ENCODE measurements around the gene CCDC194. TPM values are rescaled to one million over a fixed set of nuclear protein-coding genes. Genes with fewer than 3 reads are reported as not detected.
A peak's percentile ranks its signal among the peaks of the same experiment; 100 is the strongest.

CCDC194 gene
- total RNA-seq, 1 experiment from 2014 or later, result 0.37 TPM

GRCh38 chr19:17385878-17386611 is 8.0 kb downstream of the CCDC194 start:
- BruUV-seq (replicated peaks), result no TSS peak
- intact Hi-C loops (cut with micrococcal nuclease), result loop anchor here (1.0 kb wide), 2 partner anchors 40 to 93 kb away; no protein-coding TSS in a partner anchor
- CTCF ChIA-PET, result interaction anchor here (0.5 to 6.6 kb wide), 36 partner anchors 8 to 658 kb away, joined by 3 to 84 read pairs (median 4); partner anchors contain the start of genes BST2, CCDC194 and DDA1
- POLR2A ChIA-PET, result interaction anchor here (1.1 to 1.8 kb wide), 2 partner anchors 48 to 93 kb away, joined by 4 to 6 read pairs; no protein-coding TSS in a partner anchor
- Mint-ChIP-seq H3K27ac (ENCODE audit: low read depth, unreplicated experiment) (no peak overlapping the region), H3K36me3 (ENCODE audit: insufficient read depth, unreplicated experiment) (no peaks in the 10 kb centered on the region), H3K27me3 (ENCODE audit: insufficient read depth, unreplicated experiment) (no peaks in the 10 kb centered on the region), H3K4me1 (ENCODE audit: insufficient read depth, unreplicated experiment) (peaks cover 4% of the 10 kb centered on the region), H3K4me3 (ENCODE audit: unreplicated experiment) (no peak overlapping the region), H3K9me3 (ENCODE audit: unreplicated experiment) (no peaks in the 10 kb centered on the region)
- peak; percentile 94 for TF ChIP-seq CTCF (IDR thresholded peaks at IDR 0.05; ENCODE audit: unreplicated experiment)
- DNase-seq (ENCODE audit: unreplicated experiment), result peak; percentile 72

DNA sequence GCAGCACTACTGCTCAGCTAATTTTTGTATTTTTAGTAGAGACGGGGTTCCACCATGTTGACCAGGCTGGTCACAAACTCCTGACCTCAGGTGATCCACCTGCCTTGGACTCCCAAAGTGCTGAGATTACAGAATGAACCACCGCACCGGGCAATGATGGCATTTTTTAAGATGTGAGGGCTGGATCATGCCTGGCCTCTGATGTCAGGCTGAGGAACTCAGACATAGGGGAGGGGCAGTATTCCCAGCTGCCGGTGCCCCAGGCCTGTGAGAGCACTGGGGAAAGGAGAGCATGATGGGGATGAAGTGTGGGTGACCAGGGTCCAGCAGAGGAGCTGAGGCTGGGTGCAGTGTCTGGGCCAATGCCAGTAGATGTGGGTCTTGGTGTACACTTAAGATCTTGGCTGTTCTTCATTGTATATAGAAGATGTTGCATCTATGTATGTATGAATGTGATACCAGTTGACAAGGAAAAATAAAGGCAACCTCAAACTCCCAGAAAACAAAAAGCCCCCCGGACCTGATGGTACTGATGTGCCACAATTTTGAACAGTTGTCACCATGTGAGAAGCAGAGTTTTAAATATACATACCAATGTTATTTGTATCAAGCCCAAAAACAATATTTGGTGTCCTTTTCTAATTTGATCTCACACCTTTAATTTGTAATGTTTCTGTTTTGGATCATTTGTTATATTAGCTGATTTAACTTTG is 13.4 kb downstream of the CCDC194 start:
- no TSS peak for BruUV-seq (replicated peaks)
- Mint-ChIP-seq H3K4me3 (ENCODE audit: unreplicated experiment) (no peak overlapping the region), H3K27ac (ENCODE audit: low read depth, unreplicated experiment) (no peak overlapping the region), H3K4me1 (ENCODE audit: insufficient read depth, unreplicated experiment) (no peaks in the 10 kb centered on the region), H3K27me3 (ENCODE audit: insufficient read depth, unreplicated experiment) (no peaks in the 10 kb centered on the region), H3K9me3 (ENCODE audit: unreplicated experiment) (no peaks in the 10 kb centered on the region), H3K36me3 (ENCODE audit: insufficient read depth, unreplicated experiment) (no peaks in the 10 kb centered on the region)
- intact Hi-C loops (cut with micrococcal nuclease), result no loop called here
- TF ChIP-seq CTCF (IDR thresholded peaks at IDR 0.05; ENCODE audit: unreplicated experiment), result no peak
- ChIA-PET CTCF (interaction anchor here (0.7 to 1.0 kb wide), 2 partner anchors 137 to 394 kb away, joined by 3 read pairs; no protein-coding TSS in a partner anchor), POLR2A (interaction anchor here (0.6 kb wide), 1 partner anchor 55 kb away, joined by 3 read pairs; no protein-coding TSS in a partner anchor)
- DNase-seq (ENCODE audit: unreplicated experiment), result no peak

DNA sequence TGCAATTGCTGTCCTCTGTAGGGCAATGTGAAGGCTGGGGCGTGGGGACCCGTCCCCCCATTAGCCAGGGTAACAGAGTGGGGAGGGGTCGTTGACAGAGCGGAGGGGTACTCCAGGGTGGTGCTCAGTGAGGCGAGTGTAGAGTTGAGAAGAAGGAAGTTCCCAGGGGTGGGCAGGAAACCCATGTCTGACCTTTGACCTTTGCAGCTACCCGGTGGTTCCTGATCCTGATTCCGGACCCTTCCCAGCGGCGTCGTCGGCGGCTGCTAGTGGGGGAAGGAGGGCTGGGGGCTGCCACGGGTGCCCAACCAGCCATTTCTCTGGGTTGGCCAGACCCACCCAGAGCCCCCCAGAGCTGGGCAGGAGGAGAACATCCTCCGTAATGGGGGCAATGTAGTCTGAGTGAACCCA is 14.8 kb downstream of the CCDC194 start:
- no peak for TF ChIP-seq CTCF (IDR thresholded peaks at IDR 0.05; ENCODE audit: unreplicated experiment)
- intact Hi-C loops (cut with micrococcal nuclease), result no loop called here
- no peaks in the 10 kb centered on the region for H3K9me3 Mint-ChIP-seq (ENCODE audit: unreplicated experiment)
- BruUV-seq (replicated peaks), result no TSS peak
- no peak overlapping the region for H3K4me3 Mint-ChIP-seq (ENCODE audit: unreplicated experiment)
- no peak for DNase-seq (ENCODE audit: unreplicated experiment)
- H3K27ac Mint-ChIP-seq (ENCODE audit: low read depth, unreplicated experiment), result no peak overlapping the region
- H3K4me1 Mint-ChIP-seq (ENCODE audit: insufficient read depth, unreplicated experiment), result no peaks in the 10 kb centered on the region
- H3K36me3 Mint-ChIP-seq (ENCODE audit: insufficient read depth, unreplicated experiment), result no peaks in the 10 kb centered on the region
- H3K27me3 Mint-ChIP-seq (ENCODE audit: insufficient read depth, unreplicated experiment), result no peaks in the 10 kb centered on the region
- ChIA-PET CTCF (no interaction called here), POLR2A (interaction anchor here (0.6 kb wide), 1 partner anchor 89 kb away, joined by 3 read pairs; no protein-coding TSS in a partner anchor)

DNA sequence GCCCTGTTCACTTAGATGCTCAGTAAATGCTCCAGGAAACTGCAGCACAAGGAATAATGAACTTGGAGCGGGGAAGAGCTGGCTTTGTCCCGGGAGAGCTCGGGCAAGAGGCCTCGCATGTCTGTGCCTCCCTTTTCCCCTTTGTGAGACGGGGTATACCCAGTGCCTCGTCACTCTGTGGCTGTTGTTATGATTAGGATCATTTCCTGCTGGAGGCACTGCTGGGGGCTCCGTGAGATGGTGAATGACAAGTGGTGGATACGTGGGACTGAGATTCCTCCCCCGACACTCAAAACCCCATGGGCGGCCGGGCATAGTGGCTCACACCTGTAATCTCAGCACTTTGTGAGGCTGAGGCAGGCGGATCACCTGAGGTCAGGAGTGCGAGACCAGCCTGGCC is 15.7 kb downstream of the CCDC194 start:
- TF ChIP-seq CTCF (IDR thresholded peaks at IDR 0.05; ENCODE audit: unreplicated experiment), result no peak
- ChIA-PET POLR2A (no interaction called here), CTCF (interaction anchor here (0.6 kb wide), 1 partner anchor 1277 kb away, joined by 3 read pairs; no protein-coding TSS in a partner anchor)
- DNase-seq (ENCODE audit: unreplicated experiment), result no peak
- Mint-ChIP-seq H3K27me3 (ENCODE audit: insufficient read depth, unreplicated experiment) (no peaks in the 10 kb centered on the region), H3K36me3 (ENCODE audit: insufficient read depth, unreplicated experiment) (no peaks in the 10 kb centered on the region), H3K9me3 (ENCODE audit: unreplicated experiment) (no peaks in the 10 kb centered on the region), H3K27ac (ENCODE audit: low read depth, unreplicated experiment) (no peak overlapping the region), H3K4me3 (ENCODE audit: unreplicated experiment) (no peak overlapping the region), H3K4me1 (ENCODE audit: insufficient read depth, unreplicated experiment) (no peaks in the 10 kb centered on the region)
- intact Hi-C loops (cut with micrococcal nuclease), result no loop called here
- no TSS peak for BruUV-seq (replicated peaks)
